ENCODE measurements around the gene TPGS1. TPM values are rescaled to one million over a fixed set of nuclear protein-coding genes. Genes with fewer than 3 reads are reported as not detected.

Gene TPGS1
- total and polyA plus RNA-seq, 2 donors, result 14.3 to 20.4 TPM

DNA sequence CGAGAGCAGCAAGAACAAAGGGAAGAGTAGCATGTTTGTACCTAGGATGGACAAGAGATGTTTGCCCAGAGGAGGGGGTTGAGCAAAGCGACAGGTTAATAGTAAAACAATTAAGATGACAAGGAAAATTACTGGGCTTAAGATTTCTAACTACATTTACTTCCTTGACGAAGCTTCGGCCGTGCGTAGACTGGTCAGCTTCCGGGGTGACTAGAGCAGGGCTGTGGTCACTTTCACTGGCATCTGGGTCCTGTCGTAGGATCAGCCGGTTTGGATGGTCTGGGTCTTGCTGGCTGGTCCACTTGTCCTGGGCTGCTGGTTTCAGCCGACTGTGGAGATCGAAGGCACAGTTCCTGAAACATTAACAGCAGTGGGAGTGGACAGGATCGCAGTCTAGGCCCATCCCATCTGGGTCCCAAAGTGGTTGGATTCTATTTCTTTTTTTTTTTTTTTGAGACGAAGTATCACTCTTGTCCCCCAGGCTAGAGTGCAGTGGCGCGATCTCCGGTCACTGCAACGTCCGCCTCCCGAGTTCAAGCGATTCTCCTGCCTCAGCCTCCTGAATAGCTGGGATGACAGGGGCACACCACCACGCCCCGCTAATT lies 60.1 kb downstream of the TPGS1 start:
- Histone ChIP-seq H3K4me1 (ENCODE audit: control insufficient read depth in 2 of 2, insufficient read depth in 2 of 2, low read length in 2 of 2) (peaks cover 3 to 14% of the 10 kb centered on the region in 2 donors), H3K36me3 (ENCODE audit: control insufficient read depth in 2 of 2, insufficient read depth in 2 of 2, low read length in 1 of 2) (no peaks in the 10 kb centered on the region), H3K4me3 (ENCODE audit: low read length in 2 of 2) (no peak overlapping the region), H3K27me3 (ENCODE audit: control insufficient read depth in 2 of 2, insufficient read depth in 1 of 2, low read length in 1 of 2) (no peaks in the 10 kb centered on the region), H3K27ac (ENCODE audit: low read depth in 1 of 2, low read length in 1 of 2) (no peak overlapping the region), H3K9me3 (ENCODE audit: control insufficient read depth in 2 of 2, insufficient read depth in 1 of 2, low read length in 1 of 2) (no peaks in the 10 kb centered on the region)
- no peak for DNase-seq (ENCODE audit: low read depth in 6 of 9, low spot score in 9 of 9)
- WGBS, result 98% methylated on average over 22 of the region's 22 CpGs

Other genes starting within 250 kb of the TPGS1 start
- gene PLPP2, start 216.1 kb upstream of the TPGS1 start, total RNA-seq, result 2.6 TPM
- 5.8 TPM for gene PLPP2, start 216.1 kb upstream of the TPGS1 start, polyA plus RNA-seq
- 8.7 TPM for gene MIER2, start 162.7 kb upstream of the TPGS1 start, total RNA-seq
- gene MIER2, start 162.7 kb upstream of the TPGS1 start, polyA plus RNA-seq, result 24.9 TPM
- 0.38 TPM for gene C2CD4C, start 98.3 kb upstream of the TPGS1 start, total RNA-seq
- 0.59 TPM for gene C2CD4C, start 98.3 kb upstream of the TPGS1 start, polyA plus RNA-seq
- gene SHC2, start 46.5 kb upstream of the TPGS1 start, total RNA-seq, result 1.1 TPM
- gene SHC2, start 46.5 kb upstream of the TPGS1 start, polyA plus RNA-seq, result 5.2 TPM
- gene MADCAM1, start 11.0 kb upstream of the TPGS1 start, total RNA-seq, result 1.4 TPM
- 0.27 TPM for gene MADCAM1, start 11.0 kb upstream of the TPGS1 start, polyA plus RNA-seq
- gene CDC34, start 24.3 kb downstream of the TPGS1 start, total RNA-seq, result 48.0 TPM
- 72.0 TPM for gene CDC34, start 24.3 kb downstream of the TPGS1 start, polyA plus RNA-seq
- gene GZMM, start 36.6 kb downstream of the TPGS1 start, total RNA-seq, result 57.1 TPM
- 28.0 TPM for gene GZMM, start 36.6 kb downstream of the TPGS1 start, polyA plus RNA-seq
- 141 TPM for gene BSG, start 65.1 kb downstream of the TPGS1 start, total RNA-seq
- gene BSG, start 65.1 kb downstream of the TPGS1 start, polyA plus RNA-seq, result 155 TPM
- 0.05 TPM for gene HCN2, start 82.4 kb downstream of the TPGS1 start, total RNA-seq
- 0.46 TPM for gene HCN2, start 82.4 kb downstream of the TPGS1 start, polyA plus RNA-seq
- 37.0 TPM for gene POLRMT, start 126.0 kb downstream of the TPGS1 start, total RNA-seq
- 130 TPM for gene POLRMT, start 126.0 kb downstream of the TPGS1 start, polyA plus RNA-seq
- gene FGF22, start 132.4 kb downstream of the TPGS1 start, total RNA-seq, result not detected
- gene FGF22, start 132.4 kb downstream of the TPGS1 start, polyA plus RNA-seq, result 0.25 TPM
- 16.1 TPM for gene RNF126, start 155.7 kb downstream of the TPGS1 start, total RNA-seq
- gene RNF126, start 155.7 kb downstream of the TPGS1 start, polyA plus RNA-seq, result 38.2 TPM
- gene FSTL3, start 168.9 kb downstream of the TPGS1 start, total RNA-seq, result 3.1 TPM
- gene FSTL3, start 168.9 kb downstream of the TPGS1 start, polyA plus RNA-seq, result 12.5 TPM
- 8.5 TPM for gene PRSS57, start 188.0 kb downstream of the TPGS1 start, total RNA-seq
- 1.1 TPM for gene PRSS57, start 188.0 kb downstream of the TPGS1 start, polyA plus RNA-seq
- gene PALM, start 201.4 kb downstream of the TPGS1 start, total RNA-seq, result 2.2 TPM
- gene PALM, start 201.4 kb downstream of the TPGS1 start, polyA plus RNA-seq, result 11.7 TPM
- gene MISP, start 243.6 kb downstream of the TPGS1 start, total RNA-seq, result 0.57 TPM
- 2.4 TPM for gene MISP, start 243.6 kb downstream of the TPGS1 start, polyA plus RNA-seq

Data from thymus (tissue), 11 donors.